ENCODE data around the gene KCNQ1. TPM values are rescaled to one million over a fixed set of nuclear protein-coding genes. Genes with fewer than 3 reads are reported as not detected.
A peak's percentile ranks its signal among the peaks of the same experiment; 100 is the strongest.

The KCNQ1 gene
- total and polyA plus RNA-seq, 9 of the 15 experiments (the other 6 are each of a cell fraction or from before 2014, with no cell fraction given) = 0.44 TPM; not detected in 8

- H4K20me1 ChIP-seq (replicated peaks; ENCODE audit: control insufficient read depth, insufficient read depth, low read length) = no peaks in the 10 kb centered on the region
- FAIRE-seq = no peak
- peak overlapping the region in 1 of 2 experiments; percentile 72; a peak in 1 of 4 replicates for H3K9ac ChIP-seq (ENCODE audit: insufficient read depth in 1 of 2, low read depth in 2 of 2, low read length in 2 of 2)
- no peaks in the 10 kb centered on the region for H3K27me3 ChIP-seq (ENCODE audit: control insufficient read depth in 2 of 2, insufficient read depth in 2 of 2, low read length in 2 of 2)
- H2AFZ ChIP-seq (ENCODE audit: low read depth, low read length) = no peak overlapping the region
- H3K4me1 ChIP-seq (replicated peaks in 1 of 2; ENCODE audit: control insufficient read depth in 2 of 2, insufficient read depth in 2 of 2, low read length in 2 of 2) = peaks cover 28 to 76% of the 10 kb centered on the region in 2 experiments
- H3K9me3 ChIP-seq (replicated peaks; ENCODE audit: control insufficient read depth, insufficient read depth, low read depth, low read length) = no peaks in the 10 kb centered on the region
- DNase-seq (ENCODE audit: extremely low read depth in 1 of 4, low spot score in 3 of 4) = no peak
- TF ChIP-seq U2AF2 (optimal IDR thresholded peaks at IDR 0.05; ENCODE audit: low read depth, low read length) (no peak), FOXJ2 (tag; IDR thresholded peaks at IDR 0.05) (no peak), STAG1 (CRISPR knock-in tag; IDR thresholded peaks at IDR 0.05; ENCODE audit: borderline replicate concordance) (no peak), ZFP36 (IDR thresholded peaks at IDR 0.05; ENCODE audit: low read depth, low read length, partially characterized antibody) (no peak), NFATC3 (IDR thresholded peaks at IDR 0.05) (no peak), KAT7 (CRISPR knock-in tag; IDR thresholded peaks at IDR 0.05; ENCODE audit: borderline replicate concordance) (no peak), REST (IDR thresholded peaks at IDR 0.05; ENCODE audit: borderline replicate concordance) (no peak), REST (CRISPR knock-in tag; IDR thresholded peaks at IDR 0.05; ENCODE audit: low read depth) (no peak), MIER1 (IDR thresholded peaks at IDR 0.05; ENCODE audit: low read depth) (no peak), SETDB1 (IDR thresholded peaks at IDR 0.05; ENCODE audit: low read length) (no peak), ZNF57 (CRISPR knock-in tag; IDR thresholded peaks at IDR 0.05) (no peak), NCOA1 (IDR thresholded peaks at IDR 0.05; ENCODE audit: low read depth) (no peak), PHF20 (IDR thresholded peaks at IDR 0.05; ENCODE audit: partially characterized antibody) (no peak)
- no peak overlapping the region for H3K4me2 ChIP-seq (ENCODE audit: insufficient read depth, low read length)
- ChIA-PET CTCF (ENCODE audit: low intra/inter-chr PET ratio) (no interaction called here), POLR2A (interaction anchor here (0.6 to 1.5 kb wide), 2 partner anchors 22 to 40 kb away, joined by 3 to 5 read pairs; no protein-coding TSS in a partner anchor)
- ATAC-seq = no peak
- no TSS peak for BruUV-seq (replicated peaks)
- H3K9me1 ChIP-seq (ENCODE audit: control insufficient read depth, insufficient read depth, low read length) = peaks cover 3% of the 10 kb centered on the region
- in situ Hi-C loops (cut with MboI) (no loop called here), intact Hi-C loops (cut with micrococcal nuclease) (no loop called here)
- WGBS (ENCODE audit: insufficient coverage, low coverage, missing lambda C conversion rate) = 73% methylated on average over 10 of the region's 13 CpGs
- no peaks in the 10 kb centered on the region for H3K36me3 ChIP-seq (ENCODE audit: control insufficient read depth, insufficient read depth, low read length)
- no peak overlapping the region for H3K27ac ChIP-seq (ENCODE audit: extremely low read depth, low read depth, low read length)
- H3K4me3 ChIP-seq = no peak overlapping the region
- H3K79me2 ChIP-seq (ENCODE audit: control insufficient read depth, insufficient read depth, low read length) = no peaks in the 10 kb centered on the region
These were observed 329.6 kb downstream of the KCNQ1 start for GRCh38 chr11:2774173-2775082.
